Right lobe of liver (tissue), 6 donors: ENCODE results near the gene FAM120C. TPM values are rescaled to one million over a fixed set of nuclear protein-coding genes. Genes with fewer than 3 reads are reported as not detected.

Experiments used
- ATAC-seq, 4 donors: fragments of 200-7000 bp; cut with Tn5 transposase; one replicate each; pipeline ENCODE4 v1.9.1; 2020; ENCODE audit warnings: mild to moderate bottlenecking in 4 of 4, moderate library complexity in 4 of 4
- DNase-seq, 3 donors: peaks; one replicate each; pipeline ENCODE4 v3.0.0-alpha.2; 2020
- H3K27ac ChIP-seq, 3 donors: fragments of 200-600 bp; one replicate each; pipeline ENCODE4 v1.8.0; 2022
- H3K27me3 ChIP-seq, 2 donors: fragments of 200-600 bp; one replicate each; pipeline ENCODE4 v1.8.0; 2022
- H3K36me3 ChIP-seq, 4 donors: fragments of 200-600 bp; sonication (generic) in 1 of 4; one replicate each; pipeline versions ENCODE4 v1.5.1 to v1.8.0; 2017 to 2022; ENCODE audit warnings: control low read depth in 1 of 4
- H3K4me1 ChIP-seq, 4 donors: fragments of 200-600 bp; sonication (generic) in 1 of 4; one replicate each; pipeline versions ENCODE4 v1.5.1 to v1.8.0; 2017 to 2022; ENCODE audit warnings: control low read depth in 1 of 4
- H3K4me3 ChIP-seq, 3 donors: fragments of 200-600 bp; one replicate each; pipeline ENCODE4 v1.8.0; 2022
- H3K9me3 ChIP-seq, 4 donors: fragments of 200-600 bp; sonication (generic) in 1 of 4; one replicate each; pipeline versions ENCODE4 v1.5.1 to v1.8.0; 2017 to 2022; ENCODE audit warnings: control low read depth in 1 of 4
- POLR2A ChIP-seq: fragments of 450-650 bp; IDR thresholded peaks from one replicate; pipeline ENCODE4 v1.6.1; 2017; ENCODE audit warnings: antibody characterized with exemption, mild to moderate bottlenecking
- WGBS: methylation state at CpG from one replicate; pipeline ENCODE4 v1.1.6; 2018; ENCODE audit warnings: low coverage, low lambda C conversion rate; ENCODE audit not compliant: insufficient coverage; ENCODE audit errors: missing lambda C conversion rate; 5-methylcytosine and 5-hydroxymethylcytosine counted together
- intact Hi-C, 2 donors: fragments of 100-400 bp; cut with DNase I; formaldehyde crosslinking; loops; one replicate each; pipeline versions ENCODE4 v1.11.2 to v1.14.1; 2022
- total RNA-seq, 6 experiments: library from RNA; depleted of rRNA in 2 of 6; stranded (reverse); fragments of >200 nt in 2 of 6; fragmentation: NEBNext Ultra II Directional in 3 of 6; extraction: Animal tissue kit (Norgen Biotek cat#: 25700) in 3 of 6; gene quantifications; one replicate each; pipeline versions ENCODE4 v1.1.0 to v1.2.4, GENCODE V29; 2016 to 2023
- TF ChIP-seq, protein P1 (sequence below), 4 donors: fragments of 200-600 bp in 3 of 4; fragments of 450-650 bp in 1 of 4; IDR thresholded peaks; one replicate each; pipeline versions ENCODE4 v1.5.1 to v1.8.0; 2016 to 2022; ENCODE audit warnings: antibody characterized with exemption in 4 of 4, mild to moderate bottlenecking in 2 of 4
- donor health status: DM: no; HTN: yes; CAD: no.
- donor health status: DM: no; HTN: no; CAD: no.
- donor health status: DM: no; HTN: no; CAD: no.
- donor health status: DM: no; HTN: yes; CAD: no.
- donor health status: DM: no; HTN: yes; CAD: no.

FAM120C gene
- total RNA-seq, 6 experiments from 2014 or later: 2.9 to 5.0 (median 4.3) TPM

DNA sequence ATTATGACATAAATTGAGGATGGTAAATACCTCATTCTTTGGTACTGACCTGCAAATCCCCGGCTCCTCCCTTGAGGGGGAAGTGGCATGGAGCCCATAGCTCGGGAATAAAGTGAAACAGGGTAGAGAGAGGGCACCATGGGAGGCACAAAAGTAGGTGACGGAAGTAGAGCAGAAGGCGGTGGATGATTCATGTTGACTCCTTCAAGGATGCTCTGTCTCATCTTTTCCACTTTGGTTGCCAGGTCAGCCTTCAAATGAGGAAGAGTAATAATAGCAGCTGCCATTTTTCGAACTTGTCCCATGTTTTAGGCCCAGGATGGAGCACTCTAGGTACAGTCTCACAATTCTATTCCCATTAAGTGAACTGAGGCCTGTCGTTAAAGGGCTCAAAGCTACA lies 97.4 kb downstream of the FAM120C start:
- 68% methylated on average over 5 of the region's 6 CpGs for WGBS
- no peak for DNase-seq
- no peaks in the 10 kb centered on the region for H3K9me3 ChIP-seq
- H3K4me3 ChIP-seq: no peak overlapping the region
- intact Hi-C loops: no loop called here
- no peak for ATAC-seq
- no peaks in the 10 kb centered on the region for H3K27me3 ChIP-seq
- TF ChIP-seq, protein P1, sequence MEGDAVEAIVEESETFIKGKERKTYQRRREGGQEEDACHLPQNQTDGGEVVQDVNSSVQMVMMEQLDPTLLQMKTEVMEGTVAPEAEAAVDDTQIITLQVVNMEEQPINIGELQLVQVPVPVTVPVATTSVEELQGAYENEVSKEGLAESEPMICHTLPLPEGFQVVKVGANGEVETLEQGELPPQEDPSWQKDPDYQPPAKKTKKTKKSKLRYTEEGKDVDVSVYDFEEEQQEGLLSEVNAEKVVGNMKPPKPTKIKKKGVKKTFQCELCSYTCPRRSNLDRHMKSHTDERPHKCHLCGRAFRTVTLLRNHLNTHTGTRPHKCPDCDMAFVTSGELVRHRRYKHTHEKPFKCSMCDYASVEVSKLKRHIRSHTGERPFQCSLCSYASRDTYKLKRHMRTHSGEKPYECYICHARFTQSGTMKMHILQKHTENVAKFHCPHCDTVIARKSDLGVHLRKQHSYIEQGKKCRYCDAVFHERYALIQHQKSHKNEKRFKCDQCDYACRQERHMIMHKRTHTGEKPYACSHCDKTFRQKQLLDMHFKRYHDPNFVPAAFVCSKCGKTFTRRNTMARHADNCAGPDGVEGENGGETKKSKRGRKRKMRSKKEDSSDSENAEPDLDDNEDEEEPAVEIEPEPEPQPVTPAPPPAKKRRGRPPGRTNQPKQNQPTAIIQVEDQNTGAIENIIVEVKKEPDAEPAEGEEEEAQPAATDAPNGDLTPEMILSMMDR (IDR thresholded peaks at IDR 0.05): no peak
- TF ChIP-seq POLR2A: no peak
- H3K36me3 ChIP-seq: peaks cover 0 to 5% (median 0%) of the 10 kb centered on the region in 4 donors
- no peaks in the 10 kb centered on the region for H3K4me1 ChIP-seq
- H3K27ac ChIP-seq: no peak overlapping the region

DNA sequence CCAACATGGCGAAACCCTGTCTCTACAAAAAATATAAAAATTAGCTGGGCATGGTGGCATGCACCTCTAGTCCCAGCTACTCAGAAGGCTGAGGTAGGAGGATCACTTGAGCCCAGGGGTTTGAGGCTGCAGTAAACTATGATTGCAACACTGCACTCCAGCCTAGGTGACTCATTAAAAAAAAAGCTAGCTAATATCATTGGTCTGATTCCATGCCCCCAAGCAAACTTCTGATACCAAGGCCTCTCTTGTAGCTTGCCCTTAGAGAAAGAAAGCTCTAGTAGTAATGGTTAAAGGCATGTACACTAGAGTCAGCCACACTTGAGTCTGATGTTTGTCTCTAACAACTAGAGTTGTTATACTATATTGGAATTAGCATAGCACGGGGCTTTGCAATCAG lies 106.2 kb downstream of the FAM120C start:
- 75% methylated on average over 2 of the region's 2 CpGs for WGBS

DNA sequence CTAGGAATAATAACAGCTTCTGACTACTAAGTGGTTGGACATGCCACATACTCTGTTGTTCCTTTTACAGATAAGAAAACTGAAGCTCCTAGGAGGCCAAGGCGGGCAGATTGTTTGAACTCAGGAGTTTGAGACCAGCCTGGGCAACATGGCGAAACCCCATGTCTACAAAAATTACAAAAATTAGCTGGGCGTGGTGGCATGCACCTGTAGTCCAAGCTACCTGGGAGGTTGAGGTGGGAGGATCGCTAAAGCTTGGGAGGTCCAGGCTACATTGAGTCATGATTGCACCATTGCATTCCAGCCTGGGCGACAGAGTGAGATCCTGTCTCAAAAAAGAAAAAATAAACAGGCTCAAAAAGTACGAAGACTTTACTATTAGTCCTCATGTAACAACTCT lies 108.2 kb downstream of the FAM120C start:
- 77% methylated on average over 3 of the region's 6 CpGs for WGBS
- Histone ChIP-seq H3K27me3 (no peaks in the 10 kb centered on the region), H3K36me3 (no peaks in the 10 kb centered on the region), H3K27ac (no peak overlapping the region), H3K4me3 (no peak overlapping the region), H3K9me3 (no peaks in the 10 kb centered on the region), H3K4me1 (no peaks in the 10 kb centered on the region)
- no peak for ATAC-seq
- DNase-seq: no peak
- TF ChIP-seq POLR2A: no peak
- TF ChIP-seq, protein P1 (IDR thresholded peaks at IDR 0.05): no peak
- intact Hi-C loops: no loop called here

More for the DNA sequence above, 106.2 kb downstream of the FAM120C start:
- Histone ChIP-seq H3K9me3 (no peaks in the 10 kb centered on the region), H3K27ac (no peak overlapping the region), H3K4me3 (no peak overlapping the region), H3K36me3 (no peaks in the 10 kb centered on the region), H3K4me1 (no peaks in the 10 kb centered on the region), H3K27me3 (no peaks in the 10 kb centered on the region)
- DNase-seq (no peak), ATAC-seq (peak in 1 of 4 donors; percentile 18)
- intact Hi-C loops: no loop called here
- TF ChIP-seq, protein P1 (IDR thresholded peaks at IDR 0.05): no peak
- no peak for TF ChIP-seq POLR2A

DNA sequence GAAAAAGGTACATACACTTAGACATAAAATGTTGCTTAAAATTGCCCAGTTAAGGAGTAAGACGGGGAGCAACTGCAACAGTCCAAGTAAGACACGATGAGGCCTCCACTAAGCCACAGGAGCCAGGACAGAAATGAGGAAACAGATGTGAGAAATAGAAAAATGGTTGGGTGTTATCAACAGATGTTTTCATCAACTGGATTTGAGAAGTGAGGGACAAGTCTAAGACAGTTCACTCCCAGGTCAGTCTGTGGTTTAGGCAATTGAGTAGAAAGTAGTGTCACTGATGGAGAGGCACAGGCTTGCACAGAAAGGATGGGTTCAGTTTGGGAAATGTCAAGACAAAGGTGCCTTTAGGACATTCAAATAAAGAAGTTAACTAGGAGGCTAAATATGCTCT lies 115.3 kb downstream of the FAM120C start:
- intact Hi-C loops: no loop called here
- no peak for DNase-seq
- Histone ChIP-seq H3K27me3 (no peaks in the 10 kb centered on the region), H3K27ac (no peak overlapping the region), H3K4me1 (no peaks in the 10 kb centered on the region), H3K9me3 (no peaks in the 10 kb centered on the region), H3K4me3 (no peak overlapping the region), H3K36me3 (no peaks in the 10 kb centered on the region)
- no peak for ATAC-seq
- 13% methylated on average over 2 of the region's 2 CpGs for WGBS
- TF ChIP-seq POLR2A: no peak
- TF ChIP-seq, protein P1 (IDR thresholded peaks at IDR 0.05): no peak

DNA sequence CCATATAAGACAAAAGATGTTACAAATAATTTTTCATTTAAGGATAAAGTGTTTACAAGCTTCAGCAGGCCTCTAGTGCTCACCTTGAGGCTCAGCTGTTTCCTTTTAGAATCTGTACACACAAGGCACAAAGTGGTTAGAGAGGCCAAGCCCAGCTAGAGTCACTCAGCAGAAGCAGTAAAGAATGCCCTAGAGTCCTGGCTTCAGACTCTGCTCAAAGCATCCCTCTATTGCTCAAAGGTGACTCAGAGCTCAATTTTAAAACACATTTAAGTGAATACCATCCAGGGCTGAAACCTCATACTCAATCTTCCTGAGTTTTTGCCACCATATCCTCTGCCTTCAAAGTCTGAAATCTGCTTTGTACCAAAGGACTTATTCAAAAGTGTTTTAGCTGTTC lies 116.2 kb downstream of the FAM120C start:
- H3K4me1 ChIP-seq: no peaks in the 10 kb centered on the region
- H3K27me3 ChIP-seq: no peaks in the 10 kb centered on the region
- no peak overlapping the region for H3K27ac ChIP-seq
- H3K36me3 ChIP-seq: no peaks in the 10 kb centered on the region
- H3K9me3 ChIP-seq: no peaks in the 10 kb centered on the region
- no peak overlapping the region for H3K4me3 ChIP-seq
- ATAC-seq: peak; percentile 24 to 38 (median 32)
- intact Hi-C loops: no loop called here
- no peak for DNase-seq
- no peak for TF ChIP-seq POLR2A
